ENCODE results near the gene COPS7B. TPM values are rescaled to one million over a fixed set of nuclear protein-coding genes. Genes with fewer than 3 reads are reported as not detected.

The COPS7B gene
- total RNA-seq, 4 donors from 2014 or later: 14.8 to 24.1 (median 19.4) TPM

DNA sequence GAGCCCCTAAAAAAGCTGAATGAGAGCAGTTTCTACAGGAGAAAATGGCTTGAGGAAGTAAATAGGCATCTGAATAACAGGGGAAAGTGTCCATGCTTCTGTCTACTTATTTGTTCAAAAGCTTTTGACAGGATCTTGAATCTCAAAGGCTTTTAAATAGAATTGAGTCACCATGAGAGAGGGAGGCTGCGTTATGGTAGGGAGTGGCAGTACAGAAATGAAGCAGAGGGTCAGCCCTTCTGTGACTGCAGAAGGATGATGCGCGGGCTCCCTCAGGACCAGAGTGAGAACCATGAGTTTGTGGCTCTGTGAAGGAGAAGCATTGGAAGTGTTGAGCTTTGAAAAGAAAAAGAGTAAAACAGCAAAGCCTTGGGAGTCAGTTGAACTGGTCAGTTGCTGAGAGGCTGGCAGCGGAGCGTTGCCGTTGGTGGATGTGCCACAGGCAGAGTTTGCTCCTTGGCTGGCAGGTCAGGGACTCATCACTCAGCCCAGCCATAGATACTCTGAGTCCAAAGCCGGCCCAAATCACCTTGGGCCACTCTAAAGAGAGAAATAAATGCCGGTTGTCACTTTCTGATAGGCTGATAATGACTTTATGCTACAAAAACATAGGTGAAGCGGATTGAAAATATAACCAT, 17.4 kb downstream of the COPS7B start:
- intact Hi-C loops (cut with DNase I; ENCODE audit: low total_unique reads): no loop called here
- no peak overlapping the region for H3K27ac ChIP-seq
- ATAC-seq (no peak), DNase-seq (no peak)
- TF ChIP-seq, protein P1, sequence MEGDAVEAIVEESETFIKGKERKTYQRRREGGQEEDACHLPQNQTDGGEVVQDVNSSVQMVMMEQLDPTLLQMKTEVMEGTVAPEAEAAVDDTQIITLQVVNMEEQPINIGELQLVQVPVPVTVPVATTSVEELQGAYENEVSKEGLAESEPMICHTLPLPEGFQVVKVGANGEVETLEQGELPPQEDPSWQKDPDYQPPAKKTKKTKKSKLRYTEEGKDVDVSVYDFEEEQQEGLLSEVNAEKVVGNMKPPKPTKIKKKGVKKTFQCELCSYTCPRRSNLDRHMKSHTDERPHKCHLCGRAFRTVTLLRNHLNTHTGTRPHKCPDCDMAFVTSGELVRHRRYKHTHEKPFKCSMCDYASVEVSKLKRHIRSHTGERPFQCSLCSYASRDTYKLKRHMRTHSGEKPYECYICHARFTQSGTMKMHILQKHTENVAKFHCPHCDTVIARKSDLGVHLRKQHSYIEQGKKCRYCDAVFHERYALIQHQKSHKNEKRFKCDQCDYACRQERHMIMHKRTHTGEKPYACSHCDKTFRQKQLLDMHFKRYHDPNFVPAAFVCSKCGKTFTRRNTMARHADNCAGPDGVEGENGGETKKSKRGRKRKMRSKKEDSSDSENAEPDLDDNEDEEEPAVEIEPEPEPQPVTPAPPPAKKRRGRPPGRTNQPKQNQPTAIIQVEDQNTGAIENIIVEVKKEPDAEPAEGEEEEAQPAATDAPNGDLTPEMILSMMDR (IDR thresholded peaks at IDR 0.05 in 4 of 5, conservative IDR thresholded peaks at IDR 0.05 in 1 of 5): no peak
- TF ChIP-seq POLR2A (IDR thresholded peaks at IDR 0.05): no peak
- no peaks in the 10 kb centered on the region for H3K9me3 ChIP-seq
- peaks cover 0 to 51% of the 10 kb centered on the region in 2 donors for H3K36me3 ChIP-seq
- no peaks in the 10 kb centered on the region for H3K4me1 ChIP-seq
- in situ Hi-C loops (cut with MboI; ENCODE audit: low sequenced_read_pairs in 4 of 4): no loop called here
- H3K27me3 ChIP-seq: no peaks in the 10 kb centered on the region
- no peak overlapping the region for H3K4me3 ChIP-seq

DNA sequence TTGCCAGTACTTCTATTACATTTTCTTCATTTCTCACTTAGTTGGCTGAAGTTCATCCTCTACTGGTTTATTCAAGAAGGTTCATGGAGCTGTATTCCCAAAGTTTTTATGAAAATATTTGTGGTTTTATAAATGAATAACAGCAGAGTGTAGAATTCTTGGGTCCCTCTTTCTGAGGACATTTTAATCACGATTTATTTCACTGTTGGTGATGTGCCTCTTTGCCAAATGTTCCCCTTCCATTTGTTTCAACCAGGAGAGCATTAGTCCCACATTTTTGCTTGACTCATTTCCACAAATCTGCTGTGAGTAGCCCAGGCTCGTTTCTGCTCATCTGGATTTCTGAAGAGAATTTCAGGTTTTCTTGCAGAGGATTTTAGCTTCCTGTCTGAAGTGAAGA, 20.8 kb downstream of the COPS7B start:
- H3K36me3 ChIP-seq: peaks cover 0 to 33% of the 10 kb centered on the region in 2 donors
- ATAC-seq: no peak
- in situ Hi-C loops (cut with MboI; ENCODE audit: low sequenced_read_pairs in 4 of 4): no loop called here

DNA sequence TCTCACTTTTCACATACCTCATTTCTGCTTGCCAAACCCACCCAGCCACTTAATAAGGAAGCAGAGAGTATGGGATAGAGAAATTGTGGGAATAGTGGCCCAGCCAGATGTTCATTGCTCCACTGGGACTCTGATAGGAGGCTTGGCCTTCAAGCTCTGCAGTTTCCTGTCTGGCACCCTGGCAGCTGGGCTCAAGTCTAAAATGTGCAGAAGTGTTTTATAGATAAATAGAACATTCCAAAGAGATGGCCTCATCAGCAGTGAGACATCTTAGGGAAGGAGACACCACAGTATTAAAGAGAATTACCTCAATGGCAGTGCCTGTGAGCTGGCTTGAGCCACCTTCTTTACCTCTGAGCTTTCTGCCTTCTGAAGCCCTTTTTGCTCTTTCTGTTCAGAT, 24.7 kb downstream of the COPS7B start:
- Histone ChIP-seq H3K27ac (no peak overlapping the region), H3K27me3 (no peaks in the 10 kb centered on the region), H3K4me1 (no peaks in the 10 kb centered on the region), H3K36me3 (peaks cover 0 to 38% of the 10 kb centered on the region in 2 donors), H3K4me3 (no peak overlapping the region), H3K9me3 (no peaks in the 10 kb centered on the region)
- DNase-seq (no peak), ATAC-seq (no peak)
- intact Hi-C loops (cut with DNase I; ENCODE audit: low total_unique reads) (no loop called here), in situ Hi-C loops (cut with MboI; ENCODE audit: low sequenced_read_pairs in 4 of 4) (no loop called here)
- TF ChIP-seq POLR2A (IDR thresholded peaks at IDR 0.05): no peak
- TF ChIP-seq, protein P1 (IDR thresholded peaks at IDR 0.05 in 4 of 5, conservative IDR thresholded peaks at IDR 0.05 in 1 of 5): no peak

More for the DNA sequence above, 20.8 kb downstream of the COPS7B start:
- Histone ChIP-seq H3K4me3 (no peak overlapping the region), H3K27ac (no peak overlapping the region), H3K9me3 (no peaks in the 10 kb centered on the region), H3K27me3 (no peaks in the 10 kb centered on the region), H3K4me1 (no peaks in the 10 kb centered on the region)
- intact Hi-C loops (cut with DNase I; ENCODE audit: low total_unique reads): no loop called here
- no peak for DNase-seq
- no peak for TF ChIP-seq POLR2A (IDR thresholded peaks at IDR 0.05)
- TF ChIP-seq, protein P1 (IDR thresholded peaks at IDR 0.05 in 4 of 5, conservative IDR thresholded peaks at IDR 0.05 in 1 of 5): no peak

DNA sequence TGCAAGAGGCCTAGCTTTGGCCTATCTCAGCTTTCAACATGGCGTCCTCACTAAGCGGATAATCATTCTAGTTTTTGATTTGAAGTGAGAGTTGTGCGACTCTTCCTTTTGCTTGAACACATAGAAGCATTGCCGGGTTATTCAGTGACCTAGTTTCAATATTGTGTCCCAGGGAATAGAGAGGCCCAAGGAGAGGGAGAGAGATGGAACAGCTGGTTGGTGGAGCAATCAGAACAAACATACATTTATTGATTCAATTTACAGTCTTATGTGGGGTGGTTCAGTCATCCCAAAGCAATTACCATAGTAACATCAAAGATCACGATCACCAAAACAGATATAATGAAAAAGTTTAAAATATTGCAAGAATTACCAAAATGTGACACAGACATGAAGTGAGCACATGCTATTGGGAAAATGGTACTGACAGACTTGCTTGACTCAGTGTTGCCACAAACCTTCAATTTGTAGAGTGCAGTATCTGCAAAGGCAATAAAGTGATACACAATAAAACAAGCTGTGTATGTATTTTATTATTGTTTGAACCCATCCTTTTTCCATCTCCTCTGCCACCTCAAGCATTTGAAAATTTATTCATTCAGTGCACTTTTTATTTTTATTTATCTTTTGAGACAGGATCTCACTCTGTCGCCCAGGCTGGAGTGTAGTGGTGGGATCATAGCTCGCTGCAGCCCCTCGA, 30.2 kb downstream of the COPS7B start:
- in situ Hi-C loops (cut with MboI; ENCODE audit: low sequenced_read_pairs in 4 of 4) (no loop called here), intact Hi-C loops (cut with DNase I; ENCODE audit: low total_unique reads) (no loop called here)
- ATAC-seq (no peak), DNase-seq (no peak)
- Histone ChIP-seq H3K9me3 (no peaks in the 10 kb centered on the region), H3K36me3 (peaks cover 0 to 8% of the 10 kb centered on the region in 2 donors), H3K27me3 (no peaks in the 10 kb centered on the region), H3K4me1 (no peaks in the 10 kb centered on the region), H3K4me3 (no peak overlapping the region), H3K27ac (no peak overlapping the region)
- TF ChIP-seq, protein P1 (IDR thresholded peaks at IDR 0.05 in 4 of 5, conservative IDR thresholded peaks at IDR 0.05 in 1 of 5): no peak
- no peak for TF ChIP-seq POLR2A (IDR thresholded peaks at IDR 0.05)
